8988T (cell line): Measurements from ENCODE around the gene FSIP1.

ENCODE experiments used
- DNase-seq: peaks from one replicate; pipeline ENCODE4 v3.0.0; 2011

Gene FSIP1

GRCh38 chr15:39714251-39714650 lies 68.4 kb downstream of the FSIP1 start:
- DNase-seq, result no peak

- no peak for DNase-seq
Observed at GRCh38 chr15:39713846-39714245, 68.8 kb downstream of the FSIP1 start.

- no peak for DNase-seq
Observed at GRCh38 chr15:39710681-39711080, 72.0 kb downstream of the FSIP1 start.

- no peak for DNase-seq
Observed at GRCh38 chr15:39709941-39710340, 72.7 kb downstream of the FSIP1 start.

GRCh38 chr15:39706206-39706605 lies 76.4 kb downstream of the FSIP1 start:
- no peak for DNase-seq

GRCh38 chr15:39704689-39705088 lies 78.0 kb downstream of the FSIP1 start:
- DNase-seq, result no peak

GRCh38 chr15:39704235-39704634 lies 78.4 kb downstream of the FSIP1 start:
- DNase-seq, result no peak

- no peak for DNase-seq
Observed at GRCh38 chr15:39701988-39702387, 80.7 kb downstream of the FSIP1 start.

- no peak for DNase-seq
Observed at GRCh38 chr15:39700375-39700700, 82.3 kb downstream of the FSIP1 start.

- no peak for DNase-seq
Observed at GRCh38 chr15:39699516-39700374, 82.9 kb downstream of the FSIP1 start.

GRCh38 chr15:39698444-39699390 lies 83.9 kb downstream of the FSIP1 start:
- no peak for DNase-seq

GRCh38 chr15:39697509-39697908 lies 85.1 kb downstream of the FSIP1 start:
- DNase-seq, result no peak

GRCh38 chr15:39695793-39696192 lies 86.8 kb downstream of the FSIP1 start:
- no peak for DNase-seq

- DNase-seq, result no peak
Observed at GRCh38 chr15:39692356-39693327, 90.0 kb downstream of the FSIP1 start.

- DNase-seq, result no peak
Observed at GRCh38 chr15:39690881-39691634, 91.6 kb downstream of the FSIP1 start.

GRCh38 chr15:39687965-39688364 lies 94.7 kb downstream of the FSIP1 start:
- no peak for DNase-seq

- DNase-seq, result no peak
Observed at GRCh38 chr15:39685999-39686613, 96.5 kb downstream of the FSIP1 start.

- no peak for DNase-seq
Observed at GRCh38 chr15:39685367-39685766, 97.3 kb downstream of the FSIP1 start.

- no peak for DNase-seq
Observed at GRCh38 chr15:39684233-39684632, 98.4 kb downstream of the FSIP1 start.

- DNase-seq, result no peak
Observed at GRCh38 chr15:39682366-39682765, 100.3 kb downstream of the FSIP1 start.

GRCh38 chr15:39680868-39681267 lies 101.8 kb downstream of the FSIP1 start:
- DNase-seq, result no peak
